Measurements from ENCODE around the gene RELB. TPM values are rescaled to one million over a fixed set of nuclear protein-coding genes. Genes with fewer than 3 reads are reported as not detected.

The RELB gene
- polyA plus RNA-seq, 2 donors, result 7.2 TPM

GRCh38 chr19:44985445-44985844, 15.8 kb upstream of the RELB start:
- 90% methylated on average over 4 of the region's 4 CpGs for WGBS, 2 donors
- no peaks in the 10 kb centered on the region for H3K4me1 ChIP-seq (ENCODE audit: control insufficient read depth in 2 of 2, insufficient read depth in 2 of 2, low read length in 1 of 2)
- H3K4me3 ChIP-seq (ENCODE audit: low read depth in 1 of 2, low read length in 2 of 2), result no peak overlapping the region
- H3K27me3 ChIP-seq (ENCODE audit: control insufficient read depth in 1 of 2, insufficient read depth in 2 of 2, low read length in 2 of 2), result no peaks in the 10 kb centered on the region
- H3K36me3 ChIP-seq (ENCODE audit: control insufficient read depth in 2 of 2, insufficient read depth in 2 of 2, low read length in 1 of 2), result peaks cover 19 to 42% of the 10 kb centered on the region in 2 donors
- H3K9me3 ChIP-seq (ENCODE audit: control insufficient read depth in 2 of 2, insufficient read depth in 1 of 2, low read depth in 1 of 2, low read length in 1 of 2), result no peaks in the 10 kb centered on the region
- H3K27ac ChIP-seq (ENCODE audit: low read depth in 2 of 2, low read length in 1 of 2), result no peak overlapping the region

GRCh38 chr19:44986389-44986788, 14.9 kb upstream of the RELB start:
- no peak overlapping the region for H3K27ac ChIP-seq (ENCODE audit: low read depth in 2 of 2, low read length in 1 of 2)
- no peak overlapping the region for H3K4me3 ChIP-seq (ENCODE audit: low read depth in 1 of 2, low read length in 2 of 2)
- H3K27me3 ChIP-seq (ENCODE audit: control insufficient read depth in 1 of 2, insufficient read depth in 2 of 2, low read length in 2 of 2), result no peaks in the 10 kb centered on the region
- WGBS, 2 donors, result 89% methylated on average over 7 of the region's 7 CpGs
- H3K9me3 ChIP-seq (ENCODE audit: control insufficient read depth in 2 of 2, insufficient read depth in 1 of 2, low read depth in 1 of 2, low read length in 1 of 2), result no peaks in the 10 kb centered on the region
- peaks cover 24 to 51% of the 10 kb centered on the region in 2 donors for H3K36me3 ChIP-seq (ENCODE audit: control insufficient read depth in 2 of 2, insufficient read depth in 2 of 2, low read length in 1 of 2)
- H3K4me1 ChIP-seq (ENCODE audit: control insufficient read depth in 2 of 2, insufficient read depth in 2 of 2, low read length in 1 of 2), result no peaks in the 10 kb centered on the region

GRCh38 chr19:44987148-44987675, 14.1 kb upstream of the RELB start:
- H3K4me1 ChIP-seq (ENCODE audit: control insufficient read depth in 2 of 2, insufficient read depth in 2 of 2, low read length in 1 of 2), result no peaks in the 10 kb centered on the region
- H3K4me3 ChIP-seq (ENCODE audit: low read depth in 1 of 2, low read length in 2 of 2), result no peak overlapping the region
- no peak overlapping the region for H3K27ac ChIP-seq (ENCODE audit: low read depth in 2 of 2, low read length in 1 of 2)
- H3K36me3 ChIP-seq (ENCODE audit: control insufficient read depth in 2 of 2, insufficient read depth in 2 of 2, low read length in 1 of 2), result peaks cover 27 to 54% of the 10 kb centered on the region in 2 donors
- WGBS, 2 donors, result 81 to 89% methylated on average over 20 of the region's 20 CpGs
- no peaks in the 10 kb centered on the region for H3K27me3 ChIP-seq (ENCODE audit: control insufficient read depth in 1 of 2, insufficient read depth in 2 of 2, low read length in 2 of 2)
- H3K9me3 ChIP-seq (ENCODE audit: control insufficient read depth in 2 of 2, insufficient read depth in 1 of 2, low read depth in 1 of 2, low read length in 1 of 2), result no peaks in the 10 kb centered on the region

GRCh38 chr19:44988273-44988672, 13.0 kb upstream of the RELB start:
- WGBS, 2 donors, result 73 to 76% methylated on average over 9 of the region's 9 CpGs
- H3K27ac ChIP-seq (ENCODE audit: low read depth in 2 of 2, low read length in 1 of 2), result no peak overlapping the region
- no peak overlapping the region for H3K4me3 ChIP-seq (ENCODE audit: low read depth in 1 of 2, low read length in 2 of 2)
- no peaks in the 10 kb centered on the region for H3K27me3 ChIP-seq (ENCODE audit: control insufficient read depth in 1 of 2, insufficient read depth in 2 of 2, low read length in 2 of 2)
- no peaks in the 10 kb centered on the region for H3K9me3 ChIP-seq (ENCODE audit: control insufficient read depth in 2 of 2, insufficient read depth in 1 of 2, low read depth in 1 of 2, low read length in 1 of 2)
- peaks cover 27 to 61% of the 10 kb centered on the region in 2 donors for H3K36me3 ChIP-seq (ENCODE audit: control insufficient read depth in 2 of 2, insufficient read depth in 2 of 2, low read length in 1 of 2)
- no peaks in the 10 kb centered on the region for H3K4me1 ChIP-seq (ENCODE audit: control insufficient read depth in 2 of 2, insufficient read depth in 2 of 2, low read length in 1 of 2)

DNA sequence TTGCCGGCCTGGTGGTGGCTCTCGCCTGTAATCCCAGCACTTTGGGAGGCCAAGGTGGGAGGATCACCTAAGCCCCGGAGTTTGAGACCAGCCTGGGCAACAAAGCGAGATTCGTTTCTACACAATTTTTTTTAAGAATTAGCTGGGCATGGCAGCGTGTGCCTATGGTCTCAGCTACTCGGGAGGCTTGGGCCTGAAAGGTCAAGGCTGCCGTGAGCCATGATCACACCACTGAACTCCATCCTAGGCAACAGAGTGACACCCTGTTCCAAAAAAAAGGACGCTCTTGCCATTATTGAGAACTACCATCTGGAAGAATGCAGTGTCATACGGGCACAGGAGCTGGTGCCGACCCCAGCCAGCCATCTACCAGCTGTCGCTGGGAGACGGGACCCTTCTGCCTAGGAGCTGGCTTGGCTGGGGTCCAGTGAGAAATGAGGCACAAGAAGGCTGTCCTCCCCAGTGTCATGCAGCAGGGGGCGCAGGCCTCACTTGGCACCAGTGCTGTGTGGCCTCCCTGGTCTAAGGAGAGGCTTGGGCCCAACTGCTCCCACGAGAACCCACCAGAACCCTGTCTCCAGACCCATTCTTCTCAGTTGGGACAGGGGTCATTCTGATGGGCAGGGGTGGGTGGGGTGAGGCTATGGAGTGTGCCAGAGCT, 12.2 kb upstream of the RELB start:
- H3K4me3 ChIP-seq (ENCODE audit: low read depth in 1 of 2, low read length in 2 of 2), result no peak overlapping the region

GRCh38 chr19:44990459-44990858, 10.8 kb upstream of the RELB start:
- Histone ChIP-seq H3K9me3 (ENCODE audit: control insufficient read depth in 2 of 2, insufficient read depth in 1 of 2, low read depth in 1 of 2, low read length in 1 of 2) (no peaks in the 10 kb centered on the region), H3K27me3 (ENCODE audit: control insufficient read depth in 1 of 2, insufficient read depth in 2 of 2, low read length in 2 of 2) (no peaks in the 10 kb centered on the region), H3K4me3 (ENCODE audit: low read depth in 1 of 2, low read length in 2 of 2) (no peak overlapping the region), H3K36me3 (ENCODE audit: control insufficient read depth in 2 of 2, insufficient read depth in 2 of 2, low read length in 1 of 2) (peaks cover 24 to 62% of the 10 kb centered on the region in 2 donors), H3K27ac (ENCODE audit: low read depth in 2 of 2, low read length in 1 of 2) (no peak overlapping the region), H3K4me1 (ENCODE audit: control insufficient read depth in 2 of 2, insufficient read depth in 2 of 2, low read length in 1 of 2) (no peaks in the 10 kb centered on the region)
- WGBS, 2 donors, result 83 to 86% methylated on average over 14 of the region's 14 CpGs

More for the DNA sequence above, 12.2 kb upstream of the RELB start:
- Histone ChIP-seq H3K27ac (ENCODE audit: low read depth in 2 of 2, low read length in 1 of 2) (no peak overlapping the region), H3K27me3 (ENCODE audit: control insufficient read depth in 1 of 2, insufficient read depth in 2 of 2, low read length in 2 of 2) (no peaks in the 10 kb centered on the region), H3K9me3 (ENCODE audit: control insufficient read depth in 2 of 2, insufficient read depth in 1 of 2, low read depth in 1 of 2, low read length in 1 of 2) (no peaks in the 10 kb centered on the region), H3K36me3 (ENCODE audit: control insufficient read depth in 2 of 2, insufficient read depth in 2 of 2, low read length in 1 of 2) (peaks cover 27 to 64% of the 10 kb centered on the region in 2 donors), H3K4me1 (ENCODE audit: control insufficient read depth in 2 of 2, insufficient read depth in 2 of 2, low read length in 1 of 2) (no peaks in the 10 kb centered on the region)
- 76 to 78% methylated on average over 15 of the region's 15 CpGs for WGBS, 2 donors

DNA sequence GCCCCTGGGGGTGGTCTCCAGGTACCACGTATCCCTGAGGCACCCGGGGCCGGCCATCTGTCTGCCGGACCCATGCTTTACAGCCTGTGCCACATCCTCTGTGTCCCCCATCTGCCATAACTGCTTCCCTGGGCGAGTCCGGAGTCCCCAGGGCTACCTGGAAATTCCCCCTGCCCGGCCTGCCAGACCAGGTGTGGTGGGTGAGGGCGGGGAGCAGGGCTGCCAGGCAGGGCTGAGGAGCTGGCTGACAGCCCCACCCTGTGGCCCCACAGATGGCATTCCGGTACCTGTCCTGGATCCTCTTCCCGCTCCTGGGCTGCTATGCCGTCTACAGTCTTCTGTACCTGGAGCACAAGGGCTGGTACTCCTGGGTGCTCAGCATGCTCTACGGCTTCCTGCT, 10.3 kb upstream of the RELB start:
- no peaks in the 10 kb centered on the region for H3K4me1 ChIP-seq (ENCODE audit: control insufficient read depth in 2 of 2, insufficient read depth in 2 of 2, low read length in 1 of 2)
- no peak overlapping the region for H3K27ac ChIP-seq (ENCODE audit: low read depth in 2 of 2, low read length in 1 of 2)
- H3K4me3 ChIP-seq (ENCODE audit: low read depth in 1 of 2, low read length in 2 of 2), result no peak overlapping the region
- WGBS, 2 donors, result 81 to 86% methylated on average over 12 of the region's 12 CpGs
- H3K36me3 ChIP-seq (ENCODE audit: control insufficient read depth in 2 of 2, insufficient read depth in 2 of 2, low read length in 1 of 2), result peaks cover 24 to 60% of the 10 kb centered on the region in 2 donors
- H3K9me3 ChIP-seq (ENCODE audit: control insufficient read depth in 2 of 2, insufficient read depth in 1 of 2, low read depth in 1 of 2, low read length in 1 of 2), result no peaks in the 10 kb centered on the region
- H3K27me3 ChIP-seq (ENCODE audit: control insufficient read depth in 1 of 2, insufficient read depth in 2 of 2, low read length in 2 of 2), result no peaks in the 10 kb centered on the region

DNA sequence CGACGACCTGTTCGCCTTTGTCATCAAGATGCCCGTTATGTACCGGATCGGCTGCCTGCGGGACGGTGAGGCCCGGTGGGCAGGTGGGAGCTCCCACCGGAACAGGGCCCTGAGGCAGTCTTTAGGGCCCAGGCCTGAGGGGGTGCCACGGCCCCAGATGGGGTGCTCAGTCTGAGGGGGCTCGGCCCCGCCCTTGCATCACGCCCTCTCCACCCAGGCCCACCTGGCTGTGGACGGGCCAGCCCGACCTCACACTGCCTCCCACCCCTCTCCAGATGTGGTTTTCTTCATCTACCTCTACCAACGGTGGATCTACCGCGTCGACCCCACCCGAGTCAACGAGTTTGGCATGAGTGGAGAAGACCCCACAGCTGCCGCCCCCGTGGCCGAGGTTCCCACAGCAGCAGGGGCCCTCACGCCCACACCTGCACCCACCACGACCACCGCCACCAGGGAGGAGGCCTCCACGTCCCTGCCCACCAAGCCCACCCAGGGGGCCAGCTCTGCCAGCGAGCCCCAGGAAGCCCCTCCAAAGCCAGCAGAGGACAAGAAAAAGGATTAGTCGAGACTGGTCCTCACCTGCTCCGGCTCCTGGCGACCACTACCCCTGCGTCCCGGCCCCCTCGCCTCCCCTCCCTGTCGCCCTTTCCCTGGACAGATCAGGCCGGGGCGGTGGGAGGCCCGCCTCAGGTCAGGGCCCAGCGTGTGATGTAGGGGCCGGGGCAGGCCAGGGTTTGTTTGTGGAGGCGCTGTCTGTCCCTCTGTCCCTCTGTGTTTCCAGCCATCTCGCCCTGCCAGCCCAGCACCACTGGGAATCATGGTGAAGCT, 8.7 kb upstream of the RELB start:
- H3K36me3 ChIP-seq (ENCODE audit: control insufficient read depth in 2 of 2, insufficient read depth in 2 of 2, low read length in 1 of 2), result peaks cover 19 to 49% of the 10 kb centered on the region in 2 donors
- no peaks in the 10 kb centered on the region for H3K4me1 ChIP-seq (ENCODE audit: control insufficient read depth in 2 of 2, insufficient read depth in 2 of 2, low read length in 1 of 2)
- 90% methylated on average over 41 to 44 of the region's 44 CpGs for WGBS, 2 donors
- H3K27ac ChIP-seq (ENCODE audit: low read depth in 2 of 2, low read length in 1 of 2), result no peak overlapping the region
- H3K27me3 ChIP-seq (ENCODE audit: control insufficient read depth in 1 of 2, insufficient read depth in 2 of 2, low read length in 2 of 2), result no peaks in the 10 kb centered on the region
- H3K4me3 ChIP-seq (ENCODE audit: low read depth in 1 of 2, low read length in 2 of 2), result no peak overlapping the region
- H3K9me3 ChIP-seq (ENCODE audit: control insufficient read depth in 2 of 2, insufficient read depth in 1 of 2, low read depth in 1 of 2, low read length in 1 of 2), result no peaks in the 10 kb centered on the region

DNA sequence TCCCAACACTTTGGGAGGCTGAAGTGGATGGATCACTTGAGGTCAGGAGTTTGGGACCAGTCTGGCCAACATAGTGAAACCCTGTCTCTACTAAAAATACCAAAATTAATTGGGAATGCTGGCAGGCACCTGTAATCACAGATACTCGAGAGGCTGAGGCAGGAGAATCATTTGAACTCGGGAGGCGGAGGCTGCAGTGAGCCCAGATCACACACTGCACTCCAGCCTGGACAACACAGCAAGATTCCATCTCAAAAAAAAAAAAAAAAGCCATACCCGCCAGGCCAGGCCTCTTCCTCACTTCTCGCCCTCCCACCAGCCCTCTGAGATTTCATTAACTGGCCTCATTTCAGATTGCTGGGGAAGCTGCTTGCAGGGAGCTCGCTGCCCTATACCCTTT, 7.7 kb upstream of the RELB start:
- WGBS, 2 donors, result 84 to 86% methylated on average over 6 of the region's 6 CpGs

More for the DNA sequence above, 7.7 kb upstream of the RELB start:
- peaks cover 9 to 40% of the 10 kb centered on the region in 2 donors for H3K36me3 ChIP-seq (ENCODE audit: control insufficient read depth in 2 of 2, insufficient read depth in 2 of 2, low read length in 1 of 2)
- H3K4me3 ChIP-seq (ENCODE audit: low read depth in 1 of 2, low read length in 2 of 2), result no peak overlapping the region
- no peaks in the 10 kb centered on the region for H3K4me1 ChIP-seq (ENCODE audit: control insufficient read depth in 2 of 2, insufficient read depth in 2 of 2, low read length in 1 of 2)
- H3K9me3 ChIP-seq (ENCODE audit: control insufficient read depth in 2 of 2, insufficient read depth in 1 of 2, low read depth in 1 of 2, low read length in 1 of 2), result no peaks in the 10 kb centered on the region
- H3K27me3 ChIP-seq (ENCODE audit: control insufficient read depth in 1 of 2, insufficient read depth in 2 of 2, low read length in 2 of 2), result no peaks in the 10 kb centered on the region
- H3K27ac ChIP-seq (ENCODE audit: low read depth in 2 of 2, low read length in 1 of 2), result no peak overlapping the region
